NB4 (cell line): ENCODE results near the gene CORIN.

Experiments
- DNase-seq: peaks from one replicate; pipeline ENCODE4 v3.0.0; 2010; ENCODE audit warnings: low read depth
- H3K4me3 ChIP-seq: one replicate; pipeline ENCODE4 v1.5.1; 2011; ENCODE audit warnings: mild to moderate bottlenecking, low read depth, low read length, moderate library complexity
- CTCF ChIP-seq: IDR thresholded peaks from one replicate; pipeline ENCODE4 v1.5.1; 2012; ENCODE audit warnings: low read depth, low read length
- MAX ChIP-seq: IDR thresholded peaks from 2 replicates; pipeline ENCODE4 v1.6.1; 2011; ENCODE audit warnings: low read depth, low read length
- MYC ChIP-seq: IDR thresholded peaks from 2 replicates; pipeline ENCODE4 v1.6.1; 2011; ENCODE audit warnings: low read depth, low read length
- POLR2A ChIP-seq: IDR thresholded peaks from 2 replicates; pipeline ENCODE4 v1.6.1; 2011; ENCODE audit warnings: mild to moderate bottlenecking; ENCODE audit not compliant: insufficient read length; ENCODE audit errors: extremely low read depth

Gene CORIN

GRCh38 chr4:47624031-47624441 is 213.8 kb downstream of the CORIN start:
- no peak for DNase-seq
- no peak overlapping the region for H3K4me3 ChIP-seq
- TF ChIP-seq MAX (no peak), MYC (no peak), CTCF (no peak), POLR2A (no peak)

GRCh38 chr4:47621181-47621580 is 216.7 kb downstream of the CORIN start:
- no peak for DNase-seq
- no peak for TF ChIP-seq MYC
- no peak for TF ChIP-seq MAX
- no peak for TF ChIP-seq POLR2A
- no peak for TF ChIP-seq CTCF

GRCh38 chr4:47619691-47620090 is 218.2 kb downstream of the CORIN start:
- no peak for DNase-seq
- no peak for TF ChIP-seq CTCF
- no peak for TF ChIP-seq MYC
- no peak for TF ChIP-seq POLR2A
- no peak for TF ChIP-seq MAX
- H3K4me3 ChIP-seq = no peak overlapping the region

More at GRCh38 chr4:47621181-47621580, 216.7 kb downstream of the CORIN start:
- no peak overlapping the region for H3K4me3 ChIP-seq

GRCh38 chr4:47617607-47618006 is 220.3 kb downstream of the CORIN start:
- no peak for DNase-seq
- TF ChIP-seq MYC (no peak), MAX (no peak), POLR2A (no peak), CTCF (no peak)
- H3K4me3 ChIP-seq = no peak overlapping the region

GRCh38 chr4:47615385-47615784 is 222.5 kb downstream of the CORIN start:
- no peak overlapping the region for H3K4me3 ChIP-seq
- no peak for DNase-seq
- TF ChIP-seq MYC (no peak), MAX (no peak), POLR2A (no peak), CTCF (no peak)
